CD4-positive, alpha-beta T cell treated with Interleukin-10 for 1 hour (primary cell): ENCODE results near the gene B3GAT1.
"Not testable (repeated sequence)": the region's sequence is repeated elsewhere in the genome, so short reads cannot be mapped to it uniquely, and the experiment has no call there.

ENCODE experiments used
- DNase-seq: peaks from one replicate; pipeline ENCODE4 v3.0.0-alpha.2; 2020

The B3GAT1 gene

DNA sequence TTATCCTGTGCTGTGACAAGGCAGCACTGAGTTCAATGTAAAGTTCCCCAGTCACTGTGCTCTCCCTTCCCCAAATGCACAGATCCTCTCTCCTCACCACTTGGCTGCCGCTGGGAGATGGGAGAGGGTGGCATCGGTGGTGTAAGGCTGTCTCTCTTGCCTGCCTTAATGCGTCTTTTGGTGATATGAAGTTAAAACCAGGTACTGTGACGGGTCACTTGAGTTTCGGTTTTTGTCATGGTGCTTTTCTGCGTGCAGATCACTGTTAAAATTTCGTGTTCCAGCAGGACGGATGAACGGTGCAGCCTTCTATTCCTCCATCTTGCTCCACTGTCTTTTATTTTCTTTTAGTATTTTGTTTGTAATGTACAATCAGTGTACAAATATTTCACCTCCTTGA lies 61.7 kb downstream of the B3GAT1 start:
- no peak for DNase-seq

DNA sequence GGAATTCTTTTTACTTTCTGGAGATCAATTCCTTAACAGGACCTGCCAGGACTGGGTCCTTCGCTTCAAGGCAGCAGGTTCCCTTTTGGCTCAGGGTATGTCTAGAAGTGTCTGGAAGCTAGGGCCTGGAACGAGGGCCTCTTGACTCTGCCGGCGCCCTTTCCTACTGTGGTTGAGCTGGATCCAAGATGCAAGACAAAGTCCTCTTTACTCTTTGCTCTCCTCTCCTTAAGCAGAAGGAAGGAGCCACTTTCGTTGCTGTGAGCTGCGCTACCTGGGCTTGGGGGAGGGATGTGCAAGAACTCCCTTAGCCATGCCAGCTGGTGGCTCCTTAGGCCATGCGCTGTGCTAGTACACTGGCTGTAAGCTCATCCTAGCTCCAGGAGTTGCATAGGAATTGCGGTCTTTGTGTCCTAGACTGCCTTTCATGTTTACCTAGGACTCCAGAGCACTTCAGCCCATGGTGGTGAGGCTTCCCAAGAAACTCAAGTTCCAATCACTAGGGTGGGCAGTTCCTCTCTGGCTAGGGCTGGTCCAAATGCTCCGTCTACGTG lies 62.2 kb downstream of the B3GAT1 start:
- DNase-seq = no peak

- DNase-seq = peak; percentile 50
Observed at GRCh38 chr11:134349109-134349801, 62.8 kb downstream of the B3GAT1 start.

GRCh38 chr11:134347441-134347840 lies 64.6 kb downstream of the B3GAT1 start:
- no peak for DNase-seq

- DNase-seq = no peak
Observed at GRCh38 chr11:134346976-134347350, 65.1 kb downstream of the B3GAT1 start.

GRCh38 chr11:134346101-134346975 lies 65.7 kb downstream of the B3GAT1 start:
- DNase-seq = no peak

DNA sequence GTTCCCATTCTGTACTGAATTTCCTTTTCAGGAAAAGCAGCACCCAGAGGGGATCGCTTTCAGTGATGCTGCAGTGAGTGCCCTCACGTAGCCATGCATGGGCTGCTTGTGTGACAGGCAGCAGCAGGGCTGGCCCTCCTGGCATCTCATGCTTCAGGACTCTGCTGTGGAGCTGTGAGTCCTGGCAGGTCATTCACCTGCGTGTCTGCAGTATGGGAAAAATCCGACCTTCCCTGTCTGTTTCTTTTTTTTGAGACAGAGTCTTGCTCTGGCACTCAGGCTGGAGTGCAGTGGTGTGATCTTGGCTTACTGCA lies 66.8 kb downstream of the B3GAT1 start:
- DNase-seq = no peak

DNA sequence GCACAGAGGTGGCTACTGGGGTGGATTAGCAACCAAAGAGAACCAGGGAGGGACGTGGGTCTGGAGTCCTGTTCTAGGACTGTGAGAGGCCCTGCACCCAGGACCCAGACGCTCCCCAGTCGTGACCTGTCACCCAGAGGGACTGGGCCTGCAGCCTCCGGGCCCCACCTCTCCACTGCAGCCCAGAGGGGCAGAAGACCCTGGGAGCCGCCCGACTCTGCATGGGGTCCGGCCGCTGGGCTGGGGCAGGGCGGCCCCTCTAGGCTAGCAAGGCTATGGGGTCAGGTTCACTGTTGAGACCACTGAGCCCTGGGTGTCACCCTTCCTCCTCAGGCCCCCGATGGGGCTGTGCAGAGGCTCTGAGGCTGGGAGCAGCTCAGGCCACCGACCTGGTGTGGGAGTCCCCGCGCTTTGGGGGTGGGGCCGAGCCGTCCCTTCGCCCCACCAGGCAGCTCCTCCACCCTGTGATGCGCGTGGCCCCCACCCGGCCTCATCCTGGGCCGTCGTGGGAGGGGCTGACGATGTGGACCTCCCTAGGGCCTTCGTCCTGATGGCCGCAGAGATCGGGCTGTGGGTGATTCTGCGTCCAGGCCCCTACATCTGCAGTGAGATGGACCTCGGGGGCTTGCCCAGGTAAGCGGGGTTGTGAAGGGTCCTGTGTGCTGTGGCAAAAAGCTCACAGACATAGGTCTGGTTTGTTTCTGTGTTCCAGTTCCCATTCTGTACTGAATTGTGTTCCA lies 67.4 kb downstream of the B3GAT1 start:
- not testable (repeated sequence) for DNase-seq

DNA sequence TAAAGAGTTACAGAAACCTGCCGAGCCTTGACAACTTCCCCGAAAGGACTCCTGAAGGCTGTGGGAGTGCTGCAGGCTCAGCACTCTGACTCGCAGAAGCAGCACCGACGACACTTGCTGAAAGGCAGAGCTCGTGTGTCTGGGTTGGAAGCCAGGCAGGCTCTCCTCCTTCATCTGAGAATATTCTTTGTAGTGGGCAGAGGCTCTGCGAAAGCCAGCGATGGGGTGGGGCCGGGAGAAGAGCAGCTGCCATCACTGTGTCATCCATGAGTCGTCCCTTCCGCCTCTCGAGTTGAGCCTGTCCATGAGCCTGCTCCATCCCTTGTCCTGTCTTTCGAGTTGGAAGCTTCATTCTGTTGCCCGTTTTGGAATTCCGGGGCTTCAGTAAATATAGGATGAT lies 68.4 kb downstream of the B3GAT1 start:
- DNase-seq = no peak

- no peak for DNase-seq
Observed at GRCh38 chr11:134342572-134343340, 69.3 kb downstream of the B3GAT1 start.

DNA sequence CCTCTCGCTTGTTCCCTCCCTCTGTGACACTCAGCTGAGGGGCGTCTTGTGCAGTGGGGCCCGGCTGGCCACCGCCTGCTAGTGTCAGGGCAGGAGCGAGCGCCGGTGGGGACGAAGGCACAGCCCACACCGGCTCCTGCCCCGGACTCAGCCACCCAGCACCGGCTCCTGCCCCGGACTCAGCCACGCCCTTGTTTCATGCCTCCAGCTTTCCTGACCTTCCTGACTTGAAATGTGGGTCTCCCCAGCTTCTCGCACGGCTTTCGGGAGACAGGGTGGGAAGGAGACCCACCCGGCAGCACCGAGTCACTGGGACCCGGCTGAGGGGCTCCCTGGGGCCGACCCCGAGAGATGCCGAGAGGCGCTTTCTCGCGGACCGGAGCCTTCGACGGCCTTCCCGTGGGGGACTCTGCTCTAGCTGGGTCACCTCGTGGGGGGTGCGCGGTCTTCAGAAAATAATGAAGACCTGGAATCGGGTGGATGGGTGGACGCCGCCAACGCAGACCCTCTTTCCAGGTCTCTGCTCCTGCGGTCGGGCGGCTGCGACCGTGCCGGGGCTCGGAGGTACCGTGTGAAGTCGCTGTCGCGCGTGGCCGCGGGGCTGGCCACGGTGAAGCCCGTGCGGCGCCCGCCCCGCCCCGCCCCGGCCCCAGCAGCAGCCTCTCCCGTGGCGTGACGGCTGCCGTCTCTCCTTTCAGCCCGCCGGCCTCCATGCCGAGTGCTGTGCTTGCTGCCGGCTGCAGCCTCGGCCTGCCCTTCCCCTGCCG lies 70.1 kb downstream of the B3GAT1 start:
- DNase-seq = no peak

- no peak for DNase-seq
Observed at GRCh38 chr11:134340354-134340964, 71.6 kb downstream of the B3GAT1 start.

GRCh38 chr11:134339756-134340155 lies 72.3 kb downstream of the B3GAT1 start:
- no peak for DNase-seq

- DNase-seq = no peak
Observed at GRCh38 chr11:134338654-134339053, 73.4 kb downstream of the B3GAT1 start.

DNA sequence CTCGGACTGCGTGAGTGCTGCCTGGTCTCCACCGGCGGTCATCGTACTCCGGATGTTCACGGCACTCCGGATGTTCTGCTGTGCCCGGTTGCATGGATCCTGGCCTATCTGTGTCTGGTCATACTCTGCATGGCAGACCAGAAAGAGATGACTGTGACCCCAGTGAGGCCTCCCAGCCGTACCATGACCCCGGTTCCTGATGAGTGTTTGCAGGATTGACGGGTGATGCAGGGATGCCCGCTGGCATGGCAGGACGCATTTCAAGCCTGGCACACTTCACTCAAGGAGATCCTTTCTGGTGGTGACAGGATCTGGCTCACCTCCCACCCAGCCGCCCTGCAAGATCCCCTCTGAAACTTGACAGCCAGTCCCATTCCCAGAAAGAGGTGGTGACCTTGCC lies 74.0 kb downstream of the B3GAT1 start:
- DNase-seq = no peak

GRCh38 chr11:134337051-134337450 lies 75.0 kb downstream of the B3GAT1 start:
- no peak for DNase-seq

DNA sequence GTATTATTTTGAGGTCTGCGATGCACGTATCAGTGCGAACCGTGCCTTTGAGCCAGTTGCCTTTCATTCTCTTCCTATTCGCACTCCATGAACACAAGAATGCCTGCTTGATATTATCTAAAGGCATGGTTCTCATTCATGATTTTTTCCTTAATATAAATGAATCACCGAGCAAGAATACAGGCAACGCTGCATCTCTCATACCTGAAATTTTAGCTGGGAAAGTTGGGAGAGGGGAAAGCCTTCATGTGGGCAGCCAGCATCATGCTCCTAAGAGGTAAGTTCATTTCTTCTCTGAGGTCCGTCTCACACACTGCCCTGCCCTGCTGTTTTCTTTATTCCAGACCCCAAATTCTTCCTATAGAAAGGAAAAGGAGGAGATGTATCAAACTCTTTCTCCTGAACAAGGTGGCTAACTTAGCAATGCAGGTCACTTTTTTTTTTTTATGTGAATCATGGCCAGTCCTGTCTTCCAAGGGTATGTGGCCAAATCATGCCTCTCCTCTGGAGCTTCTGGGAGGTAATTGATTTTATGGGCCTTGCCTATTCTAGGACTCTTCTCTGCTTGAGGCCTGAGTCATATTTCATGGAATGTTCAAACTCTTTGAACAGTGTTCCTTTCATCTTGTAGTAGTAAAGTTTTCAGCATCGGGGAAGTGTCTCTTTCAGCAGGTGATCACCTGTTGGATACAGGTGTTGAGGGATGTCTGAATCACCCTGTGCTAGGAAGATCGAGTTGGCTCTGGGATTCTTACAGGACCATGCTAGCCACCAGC lies 77.1 kb downstream of the B3GAT1 start:
- no peak for DNase-seq

- DNase-seq = no peak
Observed at GRCh38 chr11:134333946-134334345, 78.1 kb downstream of the B3GAT1 start.

DNA sequence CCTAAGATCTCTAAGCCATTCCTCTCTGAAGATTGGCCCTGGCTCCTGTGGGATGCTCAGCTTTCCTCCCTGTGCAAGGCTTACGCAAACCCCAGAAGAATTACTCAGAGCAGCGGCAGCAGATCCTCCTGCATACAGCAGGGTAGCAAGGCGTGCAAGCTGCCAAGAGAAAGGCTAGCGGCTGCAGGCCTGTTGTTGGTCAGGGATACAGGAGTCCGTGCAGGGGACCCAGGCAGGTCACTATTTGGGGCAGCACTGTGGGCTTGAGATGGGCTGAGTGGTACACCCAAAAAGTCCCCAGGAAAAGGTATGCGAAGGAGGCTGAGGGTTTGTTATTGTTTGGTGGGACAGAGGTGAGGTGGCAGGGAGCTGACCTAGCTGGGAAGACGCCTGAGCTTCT lies 78.7 kb downstream of the B3GAT1 start:
- no peak for DNase-seq

- DNase-seq = no peak
Observed at GRCh38 chr11:134332782-134333181, 79.3 kb downstream of the B3GAT1 start.

GRCh38 chr11:134332189-134332631 lies 79.8 kb downstream of the B3GAT1 start:
- peak; percentile 19 for DNase-seq
